ENCODE results near the gene SAV1. TPM values are rescaled to one million over a fixed set of nuclear protein-coding genes. Genes with fewer than 3 reads are reported as not detected.

Gene SAV1
- total RNA-seq, 1 experiment from 2014 or later: 64.1 TPM

DNA sequence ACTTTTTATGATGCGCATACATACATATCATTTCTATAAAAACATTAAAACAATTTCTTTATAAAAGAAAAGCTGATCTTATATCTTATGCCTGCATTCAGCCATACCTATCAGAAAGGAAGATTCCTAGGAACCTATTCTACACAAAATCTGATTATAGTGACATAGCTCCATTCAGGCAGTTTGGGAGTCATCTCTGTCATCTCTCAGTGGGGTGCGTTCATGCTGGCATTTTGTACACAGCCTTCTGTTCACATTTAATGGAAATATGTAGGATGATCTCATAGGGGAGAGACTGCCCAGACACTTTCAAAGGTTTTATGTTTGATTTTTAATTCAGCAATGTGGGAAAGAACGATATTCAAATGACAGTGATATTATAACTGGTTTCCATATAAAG, 55.3 kb downstream of the SAV1 start:
- CTCF ChIA-PET: no interaction called here
- TF ChIP-seq, protein P1, sequence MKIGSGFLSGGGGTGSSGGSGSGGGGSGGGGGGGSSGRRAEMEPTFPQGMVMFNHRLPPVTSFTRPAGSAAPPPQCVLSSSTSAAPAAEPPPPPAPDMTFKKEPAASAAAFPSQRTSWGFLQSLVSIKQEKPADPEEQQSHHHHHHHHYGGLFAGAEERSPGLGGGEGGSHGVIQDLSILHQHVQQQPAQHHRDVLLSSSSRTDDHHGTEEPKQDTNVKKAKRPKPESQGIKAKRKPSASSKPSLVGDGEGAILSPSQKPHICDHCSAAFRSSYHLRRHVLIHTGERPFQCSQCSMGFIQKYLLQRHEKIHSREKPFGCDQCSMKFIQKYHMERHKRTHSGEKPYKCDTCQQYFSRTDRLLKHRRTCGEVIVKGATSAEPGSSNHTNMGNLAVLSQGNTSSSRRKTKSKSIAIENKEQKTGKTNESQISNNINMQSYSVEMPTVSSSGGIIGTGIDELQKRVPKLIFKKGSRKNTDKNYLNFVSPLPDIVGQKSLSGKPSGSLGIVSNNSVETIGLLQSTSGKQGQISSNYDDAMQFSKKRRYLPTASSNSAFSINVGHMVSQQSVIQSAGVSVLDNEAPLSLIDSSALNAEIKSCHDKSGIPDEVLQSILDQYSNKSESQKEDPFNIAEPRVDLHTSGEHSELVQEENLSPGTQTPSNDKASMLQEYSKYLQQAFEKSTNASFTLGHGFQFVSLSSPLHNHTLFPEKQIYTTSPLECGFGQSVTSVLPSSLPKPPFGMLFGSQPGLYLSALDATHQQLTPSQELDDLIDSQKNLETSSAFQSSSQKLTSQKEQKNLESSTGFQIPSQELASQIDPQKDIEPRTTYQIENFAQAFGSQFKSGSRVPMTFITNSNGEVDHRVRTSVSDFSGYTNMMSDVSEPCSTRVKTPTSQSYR (CRISPR knock-in tag; IDR thresholded peaks at IDR 0.05): no peak
- TF ChIP-seq, protein P2, sequence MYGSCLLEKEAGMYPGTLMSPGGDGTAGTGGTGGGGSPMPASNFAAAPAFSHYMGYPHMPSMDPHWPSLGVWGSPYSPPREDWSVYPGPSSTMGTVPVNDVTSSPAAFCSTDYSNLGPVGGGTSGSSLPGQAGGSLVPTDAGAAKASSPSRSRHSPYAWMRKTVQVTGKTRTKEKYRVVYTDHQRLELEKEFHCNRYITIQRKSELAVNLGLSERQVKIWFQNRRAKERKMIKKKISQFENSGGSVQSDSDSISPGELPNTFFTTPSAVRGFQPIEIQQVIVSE (CRISPR knock-in tag; IDR thresholded peaks at IDR 0.05; ENCODE audit: borderline replicate concordance): no peak
- no peak for TF ChIP-seq TEAD1 (CRISPR knock-in tag; IDR thresholded peaks at IDR 0.05)
- TF ChIP-seq, protein P3, sequence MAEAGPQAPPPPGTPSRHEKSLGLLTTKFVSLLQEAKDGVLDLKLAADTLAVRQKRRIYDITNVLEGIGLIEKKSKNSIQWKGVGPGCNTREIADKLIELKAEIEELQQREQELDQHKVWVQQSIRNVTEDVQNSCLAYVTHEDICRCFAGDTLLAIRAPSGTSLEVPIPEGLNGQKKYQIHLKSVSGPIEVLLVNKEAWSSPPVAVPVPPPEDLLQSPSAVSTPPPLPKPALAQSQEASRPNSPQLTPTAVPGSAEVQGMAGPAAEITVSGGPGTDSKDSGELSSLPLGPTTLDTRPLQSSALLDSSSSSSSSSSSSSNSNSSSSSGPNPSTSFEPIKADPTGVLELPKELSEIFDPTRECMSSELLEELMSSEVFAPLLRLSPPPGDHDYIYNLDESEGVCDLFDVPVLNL (CRISPR knock-in tag; IDR thresholded peaks at IDR 0.05; ENCODE audit: borderline replicate concordance, low read depth): no peak
- TF ChIP-seq IRF2 (CRISPR knock-in tag; IDR thresholded peaks at IDR 0.05; ENCODE audit: borderline replicate concordance, low read depth): no peak
- TF ChIP-seq, protein P4, sequence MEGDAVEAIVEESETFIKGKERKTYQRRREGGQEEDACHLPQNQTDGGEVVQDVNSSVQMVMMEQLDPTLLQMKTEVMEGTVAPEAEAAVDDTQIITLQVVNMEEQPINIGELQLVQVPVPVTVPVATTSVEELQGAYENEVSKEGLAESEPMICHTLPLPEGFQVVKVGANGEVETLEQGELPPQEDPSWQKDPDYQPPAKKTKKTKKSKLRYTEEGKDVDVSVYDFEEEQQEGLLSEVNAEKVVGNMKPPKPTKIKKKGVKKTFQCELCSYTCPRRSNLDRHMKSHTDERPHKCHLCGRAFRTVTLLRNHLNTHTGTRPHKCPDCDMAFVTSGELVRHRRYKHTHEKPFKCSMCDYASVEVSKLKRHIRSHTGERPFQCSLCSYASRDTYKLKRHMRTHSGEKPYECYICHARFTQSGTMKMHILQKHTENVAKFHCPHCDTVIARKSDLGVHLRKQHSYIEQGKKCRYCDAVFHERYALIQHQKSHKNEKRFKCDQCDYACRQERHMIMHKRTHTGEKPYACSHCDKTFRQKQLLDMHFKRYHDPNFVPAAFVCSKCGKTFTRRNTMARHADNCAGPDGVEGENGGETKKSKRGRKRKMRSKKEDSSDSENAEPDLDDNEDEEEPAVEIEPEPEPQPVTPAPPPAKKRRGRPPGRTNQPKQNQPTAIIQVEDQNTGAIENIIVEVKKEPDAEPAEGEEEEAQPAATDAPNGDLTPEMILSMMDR (IDR thresholded peaks at IDR 0.05): no peak
- TF ChIP-seq, protein P5, sequence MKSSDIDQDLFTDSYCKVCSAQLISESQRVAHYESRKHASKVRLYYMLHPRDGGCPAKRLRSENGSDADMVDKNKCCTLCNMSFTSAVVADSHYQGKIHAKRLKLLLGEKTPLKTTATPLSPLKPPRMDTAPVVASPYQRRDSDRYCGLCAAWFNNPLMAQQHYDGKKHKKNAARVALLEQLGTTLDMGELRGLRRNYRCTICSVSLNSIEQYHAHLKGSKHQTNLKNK (CRISPR knock-in tag; IDR thresholded peaks at IDR 0.05): no peak
- TF ChIP-seq JAZF1 (CRISPR knock-in tag; IDR thresholded peaks at IDR 0.05): no peak
- TF ChIP-seq, protein P6, sequence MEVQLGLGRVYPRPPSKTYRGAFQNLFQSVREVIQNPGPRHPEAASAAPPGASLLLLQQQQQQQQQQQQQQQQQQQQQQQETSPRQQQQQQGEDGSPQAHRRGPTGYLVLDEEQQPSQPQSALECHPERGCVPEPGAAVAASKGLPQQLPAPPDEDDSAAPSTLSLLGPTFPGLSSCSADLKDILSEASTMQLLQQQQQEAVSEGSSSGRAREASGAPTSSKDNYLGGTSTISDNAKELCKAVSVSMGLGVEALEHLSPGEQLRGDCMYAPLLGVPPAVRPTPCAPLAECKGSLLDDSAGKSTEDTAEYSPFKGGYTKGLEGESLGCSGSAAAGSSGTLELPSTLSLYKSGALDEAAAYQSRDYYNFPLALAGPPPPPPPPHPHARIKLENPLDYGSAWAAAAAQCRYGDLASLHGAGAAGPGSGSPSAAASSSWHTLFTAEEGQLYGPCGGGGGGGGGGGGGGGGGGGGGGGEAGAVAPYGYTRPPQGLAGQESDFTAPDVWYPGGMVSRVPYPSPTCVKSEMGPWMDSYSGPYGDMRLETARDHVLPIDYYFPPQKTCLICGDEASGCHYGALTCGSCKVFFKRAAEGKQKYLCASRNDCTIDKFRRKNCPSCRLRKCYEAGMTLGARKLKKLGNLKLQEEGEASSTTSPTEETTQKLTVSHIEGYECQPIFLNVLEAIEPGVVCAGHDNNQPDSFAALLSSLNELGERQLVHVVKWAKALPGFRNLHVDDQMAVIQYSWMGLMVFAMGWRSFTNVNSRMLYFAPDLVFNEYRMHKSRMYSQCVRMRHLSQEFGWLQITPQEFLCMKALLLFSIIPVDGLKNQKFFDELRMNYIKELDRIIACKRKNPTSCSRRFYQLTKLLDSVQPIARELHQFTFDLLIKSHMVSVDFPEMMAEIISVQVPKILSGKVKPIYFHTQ (CRISPR knock-in tag; IDR thresholded peaks at IDR 0.05): no peak
- no peak for TF ChIP-seq CBFB (CRISPR knock-in tag; IDR thresholded peaks at IDR 0.05; ENCODE audit: low read depth)
- TF ChIP-seq ZNF423 (CRISPR knock-in tag; IDR thresholded peaks at IDR 0.05): no peak
- TF ChIP-seq JUN (CRISPR knock-in tag; IDR thresholded peaks at IDR 0.05): no peak
- TF ChIP-seq OVOL2 (CRISPR knock-in tag; IDR thresholded peaks at IDR 0.05; ENCODE audit: borderline replicate concordance): no peak
- TF ChIP-seq, protein P7, sequence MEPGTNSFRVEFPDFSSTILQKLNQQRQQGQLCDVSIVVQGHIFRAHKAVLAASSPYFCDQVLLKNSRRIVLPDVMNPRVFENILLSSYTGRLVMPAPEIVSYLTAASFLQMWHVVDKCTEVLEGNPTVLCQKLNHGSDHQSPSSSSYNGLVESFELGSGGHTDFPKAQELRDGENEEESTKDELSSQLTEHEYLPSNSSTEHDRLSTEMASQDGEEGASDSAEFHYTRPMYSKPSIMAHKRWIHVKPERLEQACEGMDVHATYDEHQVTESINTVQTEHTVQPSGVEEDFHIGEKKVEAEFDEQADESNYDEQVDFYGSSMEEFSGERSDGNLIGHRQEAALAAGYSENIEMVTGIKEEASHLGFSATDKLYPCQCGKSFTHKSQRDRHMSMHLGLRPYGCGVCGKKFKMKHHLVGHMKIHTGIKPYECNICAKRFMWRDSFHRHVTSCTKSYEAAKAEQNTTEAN (CRISPR knock-in tag; IDR thresholded peaks at IDR 0.05): no peak
- TF ChIP-seq GRHL2 (CRISPR knock-in tag; IDR thresholded peaks at IDR 0.05; ENCODE audit: insufficient replicate concordance, severe bottlenecking): no peak
- no peak for TF ChIP-seq GABPB1 (CRISPR knock-in tag; IDR thresholded peaks at IDR 0.05)
- no peak for TF ChIP-seq NFE2L1 (CRISPR knock-in tag; IDR thresholded peaks at IDR 0.05)
- Mint-ChIP-seq H3K27me3 (ENCODE audit: low read depth) (no peaks in the 10 kb centered on the region), H3K27ac (no peak overlapping the region), H3K9me3 (no peaks in the 10 kb centered on the region), H3K4me1 (no peaks in the 10 kb centered on the region), H3K36me3 (no peaks in the 10 kb centered on the region), H3K4me3 (no peak overlapping the region)
- POLR2A ChIA-PET: no interaction called here
- no peak for DNase-seq (ENCODE audit: low spot score)
- no peak for ATAC-seq
